HepG2 (cell line): ENCODE results near the gene SOCS1. TPM values are rescaled to one million over a fixed set of nuclear protein-coding genes. Genes with fewer than 3 reads are reported as not detected.

Experiments used
- ARID2 ChIP-seq: sonication (generic); formaldehyde crosslinking; IDR thresholded peaks from 2 replicates; pipeline ENCODE4 v1.8.1; 2022; ENCODE audit warnings: mild to moderate bottlenecking, missing genetic modification reagents, borderline replicate concordance
- GATAD2A ChIP-seq: IDR thresholded peaks from 2 replicates; pipeline ENCODE4 v1.6.1; 2016
- GFI1 ChIP-seq: sonication (generic); formaldehyde crosslinking; IDR thresholded peaks from 2 replicates; pipeline ENCODE4 v1.5.0; 2020; ENCODE audit warnings: missing genetic modification reagents, mild to moderate bottlenecking, borderline replicate concordance
- HMGXB4 ChIP-seq, 2 experiments: sonication (generic) in 1 of 2; formaldehyde crosslinking in 1 of 2; IDR thresholded peaks; 2 replicates each; pipeline versions ENCODE4 v1.4.0 to v1.6.1; 2018 to 2020; ENCODE audit warnings: missing genetic modification reagents in 2 of 2, borderline replicate concordance in 1 of 2, low read depth in 1 of 2, mild to moderate bottlenecking in 1 of 2, missing biosample characterization in 1 of 2
- MTF2 ChIP-seq: sonication (generic); formaldehyde crosslinking; IDR thresholded peaks from 2 replicates; pipeline ENCODE4 v1.5.0; 2020; ENCODE audit warnings: missing genetic modification reagents, borderline replicate concordance
- NCOA1 ChIP-seq: sonication (generic); formaldehyde crosslinking; IDR thresholded peaks from 2 replicates; pipeline ENCODE4 v1.9.0; 2021; ENCODE audit warnings: missing genetic modification reagents
- NR2F1 ChIP-seq, 2 experiments: fragments of 450-650 bp in 1 of 2; formaldehyde crosslinking in 1 of 2; IDR thresholded peaks; 2 replicates each; pipeline versions ENCODE4 v1.5.0 to v1.6.1; 2016 to 2020; ENCODE audit warnings: mild to moderate bottlenecking in 1 of 2, missing compliant biosample characterization in 1 of 2, missing genetic modification reagents in 1 of 2, moderate library complexity in 1 of 2
- PAXIP1 ChIP-seq: sonication (generic); formaldehyde crosslinking; conservative IDR thresholded peaks from 2 replicates; pipeline ENCODE4 v1.4.0; 2020; ENCODE audit warnings: mild to moderate bottlenecking, missing genetic modification reagents, moderate library complexity
- PITX1 ChIP-seq: sonication (generic); formaldehyde crosslinking; IDR thresholded peaks from 2 replicates; pipeline ENCODE4 v1.5.1; 2020; ENCODE audit warnings: mild to moderate bottlenecking, missing genetic modification reagents
- RARA ChIP-seq: IDR thresholded peaks from 2 replicates; pipeline ENCODE4 v1.6.1; 2016; ENCODE audit warnings: missing genetic modification reagents, missing compliant biosample characterization
- ZBTB3 ChIP-seq: sonication (generic); formaldehyde crosslinking; IDR thresholded peaks from 2 replicates; pipeline ENCODE4 v1.4.0; 2020; ENCODE audit warnings: low read depth, mild to moderate bottlenecking, moderate library complexity, missing genetic modification reagents, borderline replicate concordance
- ZNF768 ChIP-seq: sonication (generic); formaldehyde crosslinking; IDR thresholded peaks from 2 replicates; pipeline ENCODE4 v1.4.0; 2020; ENCODE audit warnings: missing genetic modification reagents
- ZNF775 ChIP-seq: sonication (generic); formaldehyde crosslinking; IDR thresholded peaks from 2 replicates; pipeline ENCODE4 v1.4.0; 2020; ENCODE audit warnings: missing genetic modification reagents, mild to moderate bottlenecking, moderate library complexity, borderline replicate concordance
- polyA plus RNA-seq, 8 experiments: library from polyadenylated mRNA; depleted of rRNA in 3 of 8; stranded (reverse) in 7 of 8; unstranded in 1 of 8; fragments of >200 nt; fragmentation: Illumina TruSeq in 4 of 8; extraction: Trizol in 4 of 8; gene quantifications; 2 replicates each; pipeline versions ENCODE4 v1.2.1 to v1.2.3, GENCODE V29; 2011 to 2016; ENCODE audit warnings: low read depth in 4 of 8, missing spikeins in 1 of 8, mixed read lengths in 1 of 8; ENCODE audit not compliant: insufficient read depth in 1 of 8
- total RNA-seq, 5 experiments: library from RNA; depleted of rRNA; stranded (reverse); fragments of >200 nt; fragmentation: Illumina TruSeq; extraction: Trizol; gene quantifications; 2 replicates each; pipeline ENCODE4 v1.2.3, GENCODE V29; 2016; ENCODE audit warnings: low read depth in 1 of 5
- TF ChIP-seq, protein P1 (sequence below): sonication (generic); formaldehyde crosslinking; IDR thresholded peaks from 2 replicates; pipeline ENCODE4 v1.5.1; 2020; ENCODE audit warnings: mild to moderate bottlenecking, moderate library complexity, missing genetic modification reagents
- TF ChIP-seq, protein P2 (sequence below): sonication (generic); formaldehyde crosslinking; IDR thresholded peaks from 2 replicates; pipeline ENCODE4 v1.4.0; 2020; ENCODE audit warnings: missing genetic modification reagents
- TF ChIP-seq, protein P3 (sequence below): sonication (generic); formaldehyde crosslinking; IDR thresholded peaks from 2 replicates; pipeline ENCODE4 v1.8.1; 2022; ENCODE audit warnings: low read depth, mild to moderate bottlenecking, missing genetic modification reagents

Gene SOCS1
- total and polyA plus RNA-seq, 2 of the 13 experiments (the other 11 are each of a cell fraction or from before 2014, with no cell fraction given): 5.3 to 6.3 TPM

DNA sequence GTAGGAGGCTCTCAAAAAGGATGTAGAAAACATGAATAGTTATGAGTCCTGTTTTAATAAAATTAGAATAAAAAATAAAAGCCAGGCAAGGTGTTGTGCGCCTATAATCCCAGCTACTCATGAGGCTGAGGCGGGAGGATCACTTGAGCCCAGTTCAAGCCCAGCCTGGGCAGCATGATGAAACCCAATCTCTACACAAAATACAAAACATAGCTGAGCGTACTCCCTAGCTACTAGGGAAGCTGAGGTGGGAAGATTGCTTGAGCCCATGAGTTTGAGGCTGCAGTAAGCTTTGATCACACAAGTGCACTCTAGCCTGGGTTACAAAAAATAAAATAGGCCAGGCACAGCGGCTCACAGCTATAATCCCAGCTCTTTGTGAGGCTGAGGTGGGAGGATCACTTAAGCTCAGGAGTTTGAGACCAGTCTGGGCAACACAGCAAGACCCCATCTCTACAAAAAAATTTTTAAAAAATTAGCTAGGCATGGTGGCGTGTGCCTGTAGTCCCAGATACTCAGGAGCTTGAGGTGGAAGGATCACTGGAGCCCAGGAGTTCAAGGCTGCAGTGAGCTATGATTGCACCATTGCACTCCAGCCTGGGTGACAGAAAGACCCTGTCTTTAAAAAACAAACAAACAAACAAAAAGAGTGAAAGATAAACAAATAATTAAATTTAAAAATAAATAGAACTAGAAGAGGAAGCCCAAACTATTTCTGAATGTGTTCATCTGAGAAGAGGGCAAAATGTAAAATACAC, 42.3 kb upstream of the SOCS1 start (continued):
- TF ChIP-seq, protein P1, sequence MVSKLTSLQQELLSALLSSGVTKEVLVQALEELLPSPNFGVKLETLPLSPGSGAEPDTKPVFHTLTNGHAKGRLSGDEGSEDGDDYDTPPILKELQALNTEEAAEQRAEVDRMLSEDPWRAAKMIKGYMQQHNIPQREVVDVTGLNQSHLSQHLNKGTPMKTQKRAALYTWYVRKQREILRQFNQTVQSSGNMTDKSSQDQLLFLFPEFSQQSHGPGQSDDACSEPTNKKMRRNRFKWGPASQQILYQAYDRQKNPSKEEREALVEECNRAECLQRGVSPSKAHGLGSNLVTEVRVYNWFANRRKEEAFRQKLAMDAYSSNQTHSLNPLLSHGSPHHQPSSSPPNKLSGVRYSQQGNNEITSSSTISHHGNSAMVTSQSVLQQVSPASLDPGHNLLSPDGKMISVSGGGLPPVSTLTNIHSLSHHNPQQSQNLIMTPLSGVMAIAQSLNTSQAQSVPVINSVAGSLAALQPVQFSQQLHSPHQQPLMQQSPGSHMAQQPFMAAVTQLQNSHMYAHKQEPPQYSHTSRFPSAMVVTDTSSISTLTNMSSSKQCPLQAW (CRISPR knock-in tag): no peak
- TF ChIP-seq, protein P2, sequence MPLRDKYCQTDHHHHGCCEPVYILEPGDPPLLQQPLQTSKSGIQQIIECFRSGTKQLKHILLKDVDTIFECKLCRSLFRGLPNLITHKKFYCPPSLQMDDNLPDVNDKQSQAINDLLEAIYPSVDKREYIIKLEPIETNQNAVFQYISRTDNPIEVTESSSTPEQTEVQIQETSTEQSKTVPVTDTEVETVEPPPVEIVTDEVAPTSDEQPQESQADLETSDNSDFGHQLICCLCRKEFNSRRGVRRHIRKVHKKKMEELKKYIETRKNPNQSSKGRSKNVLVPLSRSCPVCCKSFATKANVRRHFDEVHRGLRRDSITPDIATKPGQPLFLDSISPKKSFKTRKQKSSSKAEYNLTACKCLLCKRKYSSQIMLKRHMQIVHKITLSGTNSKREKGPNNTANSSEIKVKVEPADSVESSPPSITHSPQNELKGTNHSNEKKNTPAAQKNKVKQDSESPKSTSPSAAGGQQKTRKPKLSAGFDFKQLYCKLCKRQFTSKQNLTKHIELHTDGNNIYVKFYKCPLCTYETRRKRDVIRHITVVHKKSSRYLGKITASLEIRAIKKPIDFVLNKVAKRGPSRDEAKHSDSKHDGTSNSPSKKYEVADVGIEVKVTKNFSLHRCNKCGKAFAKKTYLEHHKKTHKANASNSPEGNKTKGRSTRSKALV: no peak
- no peak for TF ChIP-seq ZNF768 (CRISPR knock-in tag)
- TF ChIP-seq, protein P3, sequence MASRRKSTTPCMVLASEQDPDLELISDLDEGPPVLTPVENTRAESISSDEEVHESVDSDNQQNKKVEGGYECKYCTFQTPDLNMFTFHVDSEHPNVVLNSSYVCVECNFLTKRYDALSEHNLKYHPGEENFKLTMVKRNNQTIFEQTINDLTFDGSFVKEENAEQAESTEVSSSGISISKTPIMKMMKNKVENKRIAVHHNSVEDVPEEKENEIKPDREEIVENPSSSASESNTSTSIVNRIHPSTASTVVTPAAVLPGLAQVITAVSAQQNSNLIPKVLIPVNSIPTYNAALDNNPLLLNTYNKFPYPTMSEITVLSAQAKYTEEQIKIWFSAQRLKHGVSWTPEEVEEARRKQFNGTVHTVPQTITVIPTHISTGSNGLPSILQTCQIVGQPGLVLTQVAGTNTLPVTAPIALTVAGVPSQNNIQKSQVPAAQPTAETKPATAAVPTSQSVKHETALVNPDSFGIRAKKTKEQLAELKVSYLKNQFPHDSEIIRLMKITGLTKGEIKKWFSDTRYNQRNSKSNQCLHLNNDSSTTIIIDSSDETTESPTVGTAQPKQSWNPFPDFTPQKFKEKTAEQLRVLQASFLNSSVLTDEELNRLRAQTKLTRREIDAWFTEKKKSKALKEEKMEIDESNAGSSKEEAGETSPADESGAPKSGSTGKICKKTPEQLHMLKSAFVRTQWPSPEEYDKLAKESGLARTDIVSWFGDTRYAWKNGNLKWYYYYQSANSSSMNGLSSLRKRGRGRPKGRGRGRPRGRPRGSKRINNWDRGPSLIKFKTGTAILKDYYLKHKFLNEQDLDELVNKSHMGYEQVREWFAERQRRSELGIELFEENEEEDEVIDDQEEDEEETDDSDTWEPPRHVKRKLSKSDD: no peak
- no peak for TF ChIP-seq HMGXB4 (CRISPR knock-in tag; IDR thresholded peaks at IDR 0.05; ENCODE audit: borderline replicate concordance in 1 of 2, low read depth in 1 of 2)
- TF ChIP-seq MTF2 (CRISPR knock-in tag): no peak
- no peak for TF ChIP-seq GFI1 (CRISPR knock-in tag)
- TF ChIP-seq PAXIP1 (CRISPR knock-in tag): no peak; the same call in 1 of the 2 replicates
- no peak for TF ChIP-seq PITX1 (CRISPR knock-in tag)
- no peak for TF ChIP-seq NCOA1
- TF ChIP-seq GATAD2A (CRISPR knock-in tag): peak; percentile 34; the same call in 1 of the 2 replicates
- TF ChIP-seq ZBTB3 (CRISPR knock-in tag): no peak
- peak; percentile 64 for TF ChIP-seq RARA (CRISPR knock-in tag)
- no peak for TF ChIP-seq ZNF775 (CRISPR knock-in tag)
- 0 out of 2 replicates have a peak, but pooled peaks have one; percentile 90 for TF ChIP-seq ARID2 (CRISPR knock-in tag)
- peak in 1 of 2 experiments; percentile 35; a peak in 1 of 4 replicates for TF ChIP-seq NR2F1 (CRISPR knock-in tag; IDR thresholded peaks at IDR 0.05)
